HepG2 (cell line): ENCODE measurements around the gene STAT1. TPM values are rescaled to one million over a fixed set of nuclear protein-coding genes. Genes with fewer than 3 reads are reported as not detected.

Source experiments
- ATAC-seq: fragments of 200-7000 bp; cut with Tn5 transposase; 3 replicates; pipeline ENCODE4 v1.9.1; 2020; ENCODE audit warnings: mild to moderate bottlenecking, moderate library complexity
- BruUV-seq: library from RNA; stranded (reverse); fragments of 400-500 nt; replicated peaks from 2 replicates; lab custom pipeline; 2021; lab: Mats Ljungman, UMichigan
- CTCF ChIA-PET: fragments of 300-600 bp; formaldehyde crosslinking; extraction: SDS; loops from one replicate; lab custom pipeline; 2021; ENCODE audit warnings: low total read pairs, inconsistent platforms, low intra/inter-chr PET ratio; lab: Yijun Ruan, JAX
- POLR2A ChIA-PET: fragments of 350-600 bp; sonication (Branson Sonifier 250); formaldehyde crosslinking; loops from one replicate; lab custom pipeline; 2020; ENCODE audit warnings: antibody characterized with exemption, inconsistent platforms; lab: Yijun Ruan, JAX
- DNase-seq: peaks from one replicate; pipeline ENCODE4 v3.0.0-alpha.2; 2015; ENCODE audit warnings: low spot score
- FAIRE-seq: peaks from 3 replicates; lab custom pipeline; 2011; peaks lifted over from hg19 to GRCh38; lab: Jason Lieb, UNC
- H2AFZ ChIP-seq: one replicate; pipeline ENCODE4 v1.6.1; 2011; ENCODE audit warnings: low read length, inconsistent platforms
- H3K27ac ChIP-seq: fragments of 300-600 bp; 3 replicates; pipeline ENCODE4 v1.8.0; 2011; ENCODE audit warnings: mixed run types, mild to moderate bottlenecking, mixed read lengths, low read length, inconsistent platforms; ENCODE audit not compliant: insufficient read depth; ENCODE audit errors: extremely low read length
- H3K27me3 ChIP-seq, 2 experiments: fragments of 200-600 bp in 1 of 2; 2 replicates in 1 of 2; 3 replicates in 1 of 2; pipeline versions ENCODE4 v1.6.0 to v1.8.0; 2011; ENCODE audit warnings: low read length in 2 of 2, mild to moderate bottlenecking in 2 of 2, moderate library complexity in 2 of 2, inconsistent platforms in 1 of 2; ENCODE audit not compliant: insufficient read depth in 2 of 2, control insufficient read depth in 1 of 2
- H3K36me3 ChIP-seq, 2 experiments: fragments of 200-600 bp in 1 of 2; replicated peaks in 1 of 2; 2 replicates in 1 of 2; 3 replicates in 1 of 2; pipeline versions ENCODE4 v1.5.1 to v1.8.0; 2011; ENCODE audit warnings: low read length in 2 of 2, inconsistent platforms in 1 of 2; ENCODE audit not compliant: insufficient read depth in 2 of 2, control insufficient read depth in 1 of 2
- H3K4me1 ChIP-seq: 2 replicates; pipeline ENCODE4 v1.5.1; 2012; ENCODE audit warnings: low read length, inconsistent platforms; ENCODE audit not compliant: insufficient read depth
- H3K4me2 ChIP-seq: 2 replicates; pipeline ENCODE4 v1.6.0; 2011; ENCODE audit warnings: low read depth, low read length, inconsistent platforms
- H3K4me3 ChIP-seq, 3 experiments: fragments of 200-600 bp in 1 of 3; sonication (generic), shearing (Covaris generic) in 1 of 3; replicated peaks in 1 of 3; 2 replicates each; pipeline ENCODE4 v1.5.1; 2011 to 2016; ENCODE audit warnings: low read length in 3 of 3, inconsistent platforms in 2 of 3, low read depth in 2 of 3, mild to moderate bottlenecking in 2 of 3, control low read depth in 1 of 3, mixed read lengths in 1 of 3; ENCODE audit not compliant: insufficient read depth in 1 of 3
- H3K79me2 ChIP-seq: one replicate; pipeline ENCODE4 v1.6.1; 2011; ENCODE audit warnings: low read length, inconsistent platforms; ENCODE audit not compliant: insufficient read depth
- H3K9ac ChIP-seq: 2 replicates; pipeline ENCODE4 v1.6.0; 2011; ENCODE audit warnings: mild to moderate bottlenecking, low read depth, low read length, inconsistent platforms; ENCODE audit not compliant: insufficient read depth
- H3K9me3 ChIP-seq: 2 replicates; pipeline ENCODE4 v1.5.1; 2012; ENCODE audit warnings: mild to moderate bottlenecking, low read length
- H4K20me1 ChIP-seq: 2 replicates; pipeline ENCODE4 v1.6.0; 2011; ENCODE audit warnings: inconsistent platforms, mild to moderate bottlenecking, low read length, moderate library complexity; ENCODE audit not compliant: insufficient read depth
- CAMTA2 ChIP-seq: sonication (generic); formaldehyde crosslinking; IDR thresholded peaks from 2 replicates; pipeline ENCODE4 v1.4.0; 2020; ENCODE audit warnings: mild to moderate bottlenecking, missing genetic modification reagents, borderline replicate concordance
- CSRNP1 ChIP-seq: sonication (generic); formaldehyde crosslinking; IDR thresholded peaks from 2 replicates; pipeline ENCODE4 v1.8.1; 2023; ENCODE audit warnings: mild to moderate bottlenecking, missing genetic modification reagents
- IKZF5 ChIP-seq: IDR thresholded peaks from 2 replicates; pipeline ENCODE4 v1.6.1; 2018; ENCODE audit warnings: missing genetic modification reagents, mild to moderate bottlenecking, missing compliant biosample characterization
- KLF11 ChIP-seq: IDR thresholded peaks from 2 replicates; pipeline ENCODE4 v1.6.1; 2016; ENCODE audit warnings: missing compliant biosample characterization
- KLF15 ChIP-seq: sonication (generic); formaldehyde crosslinking; IDR thresholded peaks from 2 replicates; pipeline ENCODE4 v1.8.1; 2023; ENCODE audit warnings: borderline replicate concordance, mild to moderate bottlenecking, inconsistent platforms, missing genetic modification reagents, mixed read lengths
- MYPOP ChIP-seq: sonication (generic); formaldehyde crosslinking; IDR thresholded peaks from 2 replicates; pipeline ENCODE4 v1.8.1; 2023; ENCODE audit warnings: mild to moderate bottlenecking, moderate library complexity, missing genetic modification reagents
- NR2C2 ChIP-seq: sonication (generic); formaldehyde crosslinking; IDR thresholded peaks from 2 replicates; pipeline ENCODE4 v1.4.0; 2020; ENCODE audit warnings: missing genetic modification reagents, mild to moderate bottlenecking, moderate library complexity, borderline replicate concordance
- PATZ1 ChIP-seq: sonication (generic); formaldehyde crosslinking; IDR thresholded peaks from 2 replicates; pipeline ENCODE4 v1.4.0; 2020; ENCODE audit warnings: missing genetic modification reagents
- SP4 ChIP-seq: sonication (generic); formaldehyde crosslinking; IDR thresholded peaks from 2 replicates; pipeline ENCODE4 v1.8.1; 2023; ENCODE audit warnings: mild to moderate bottlenecking, missing genetic modification reagents
- TCF7 ChIP-seq: sonication (generic); IDR thresholded peaks from 2 replicates; pipeline ENCODE4 v1.6.1; 2016; ENCODE audit warnings: antibody characterized with exemption, low read depth
- THAP7 ChIP-seq: sonication (generic); formaldehyde crosslinking; IDR thresholded peaks from 2 replicates; pipeline ENCODE4 v1.8.1; 2023; ENCODE audit warnings: mild to moderate bottlenecking, missing genetic modification reagents
- U2AF2 ChIP-seq: fragments of 200-400 bp; formaldehyde crosslinking; IDR thresholded peaks from 2 replicates; pipeline ENCODE4 v1.6.1; 2017; ENCODE audit warnings: low read depth, mild to moderate bottlenecking, low read length
- ZBTB14 ChIP-seq: sonication (generic); formaldehyde crosslinking; IDR thresholded peaks from 2 replicates; pipeline ENCODE4 v1.4.0; 2020; ENCODE audit warnings: missing genetic modification reagents
- ZMAT5 ChIP-seq: sonication (generic); formaldehyde crosslinking; IDR thresholded peaks from 2 replicates; pipeline ENCODE4 v1.5.0; 2020; ENCODE audit warnings: mild to moderate bottlenecking, low read depth, missing genetic modification reagents, borderline replicate concordance
- ZNF678 ChIP-seq: sonication (generic); formaldehyde crosslinking; IDR thresholded peaks from 2 replicates; pipeline ENCODE4 v1.4.0; 2020; ENCODE audit warnings: mild to moderate bottlenecking, missing genetic modification reagents
- WGBS: methylation state at CpG from one replicate; pipeline ENCODE4 v1.1.6; 2017; ENCODE audit warnings: low lambda C conversion rate; 5-methylcytosine and 5-hydroxymethylcytosine counted together
- in situ Hi-C: cut with HindIII; loops from 2 replicates; pipeline ENCODE4 v1.10.0; 2017; ENCODE audit warnings: low pct_unique_long_range_greater_than_20kb; ENCODE audit not compliant: extremely low pct_ligation_motif_present
- intact Hi-C: fragments of 100-400 bp; cut with micrococcal nuclease; formaldehyde crosslinking; loops from one replicate; pipeline ENCODE4 v1.10.0; 2022; ENCODE audit not compliant: unreplicated experiment
- polyA plus RNA-seq, 8 experiments: library from polyadenylated mRNA; depleted of rRNA in 3 of 8; stranded (reverse) in 7 of 8; unstranded in 1 of 8; fragments of >200 nt; fragmentation: Illumina TruSeq in 4 of 8; extraction: Trizol in 4 of 8; gene quantifications; 2 replicates each; pipeline versions ENCODE4 v1.2.1 to v1.2.3, GENCODE V29; 2011 to 2016; ENCODE audit warnings: low read depth in 4 of 8, missing spikeins in 1 of 8, mixed read lengths in 1 of 8; ENCODE audit not compliant: insufficient read depth in 1 of 8
- total RNA-seq, 5 experiments: library from RNA; depleted of rRNA; stranded (reverse); fragments of >200 nt; fragmentation: Illumina TruSeq; extraction: Trizol; gene quantifications; 2 replicates each; pipeline ENCODE4 v1.2.3, GENCODE V29; 2016; ENCODE audit warnings: low read depth in 1 of 5

The STAT1 gene
- total and polyA plus RNA-seq, 2 of the 13 experiments (the other 11 are each of a cell fraction or from before 2014, with no cell fraction given), result 21.8 to 59.6 TPM

GRCh38 chr2:191063584-191063983, 49.6 kb upstream of the STAT1 start:
- no peak for FAIRE-seq
- POLR2A ChIA-PET, result no interaction called here
- in situ Hi-C loops, result loop anchor here (25.0 kb wide), 1 partner anchor 449 kb away; no protein-coding TSS in a partner anchor
- TF ChIP-seq MYPOP (CRISPR knock-in tag) (no peak), SP4 (CRISPR knock-in tag) (no peak), NR2C2 (CRISPR knock-in tag) (no peak), TCF7 (no peak), KLF11 (CRISPR knock-in tag) (no peak), CSRNP1 (no peak), ZMAT5 (no peak), CAMTA2 (no peak), ZBTB14 (CRISPR knock-in tag) (no peak), KLF15 (CRISPR knock-in tag) (no peak), PATZ1 (CRISPR knock-in tag) (no peak), THAP7 (CRISPR knock-in tag) (no peak), U2AF2 (no peak), ZNF678 (no peak), IKZF5 (CRISPR knock-in tag) (no peak)

More at GRCh38 chr2:191063584-191063983, 49.6 kb upstream of the STAT1 start:
- H2AFZ ChIP-seq, result no peak overlapping the region
- intact Hi-C loops, result no loop called here
- no peak overlapping the region for H3K27ac ChIP-seq
- H4K20me1 ChIP-seq, result no peaks in the 10 kb centered on the region
- no peaks in the 10 kb centered on the region for H3K36me3 ChIP-seq
- H3K4me2 ChIP-seq, result no peak overlapping the region
- DNase-seq (no peak), ATAC-seq (no peak)
- no peak overlapping the region for H3K4me3 ChIP-seq
- H3K79me2 ChIP-seq, result no peaks in the 10 kb centered on the region
- 8% methylated on average over 1 of the region's 1 CpG for WGBS
- H3K27me3 ChIP-seq, result no peaks in the 10 kb centered on the region; a peak in 1 of 5 replicates
- H3K9ac ChIP-seq, result no peak overlapping the region
- CTCF ChIA-PET, result no interaction called here
- no TSS peak for BruUV-seq
- H3K9me3 ChIP-seq, result no peaks in the 10 kb centered on the region
- no peaks in the 10 kb centered on the region for H3K4me1 ChIP-seq
